HL-60 (cell line): ENCODE measurements around the gene DMAC2.
A peak's percentile ranks its signal among the peaks of the same experiment; 100 is the strongest.

ENCODE experiments used
- DNase-seq, 2 experiments: peaks; one replicate each; pipeline ENCODE4 v3.0.0-alpha.2; 2010 to 2020; ENCODE audit warnings: low read depth in 1 of 2, low spot score in 1 of 2
- H3K27ac ChIP-seq: fragments of 250-450 bp; sonication (Bioruptor Pico); replicated peaks from 2 replicates; pipeline ENCODE4 v1.5.1; 2020; ENCODE audit warnings: mild to moderate bottlenecking, moderate library complexity
- H3K27me3 ChIP-seq: fragments of 250-450 bp; sonication (Bioruptor Pico); 2 replicates; pipeline ENCODE4 v1.5.1; 2021; ENCODE audit warnings: mild to moderate bottlenecking, moderate library complexity; ENCODE audit not compliant: insufficient read depth, poor library complexity, severe bottlenecking
- H3K4me3 ChIP-seq: replicated peaks from 2 replicates; pipeline ENCODE4 v1.5.1; 2011; ENCODE audit warnings: mild to moderate bottlenecking, control low read depth, low read length; ENCODE audit not compliant: insufficient read depth
- GABPA ChIP-seq: IDR thresholded peaks from 2 replicates; pipeline ENCODE4 v1.6.1; 2012; ENCODE audit warnings: low read depth
- POLR2AphosphoS5 ChIP-seq: IDR thresholded peaks from 2 replicates; pipeline ENCODE4 v1.6.1; 2012; ENCODE audit warnings: low read depth
- REST ChIP-seq: IDR thresholded peaks from 2 replicates; pipeline ENCODE4 v1.6.1; 2012; ENCODE audit warnings: low read depth; ENCODE audit not compliant: insufficient replicate concordance
- SPI1 ChIP-seq: IDR thresholded peaks from 2 replicates; pipeline ENCODE4 v1.6.1; 2012; ENCODE audit warnings: low read depth, mild to moderate bottlenecking, borderline replicate concordance
- TF ChIP-seq, protein P1 (sequence below): IDR thresholded peaks from one replicate; pipeline ENCODE4 v1.5.1; 2011; ENCODE audit warnings: low read length, control low read depth, inconsistent platforms; ENCODE audit not compliant: insufficient read depth

DMAC2 gene

GRCh38 chr19:41422456-41422855 lies 17.3 kb downstream of the DMAC2 start:
- 0 out of 2 replicates have a peak, but pooled peaks have one; percentile 11 for TF ChIP-seq POLR2AphosphoS5
- no peak for TF ChIP-seq GABPA
- DNase-seq = no peak
- no peak overlapping the region for H3K4me3 ChIP-seq
- H3K27ac ChIP-seq = peak overlapping the region; percentile 98; the same call in 1 of the 2 replicates
- no peaks in the 10 kb centered on the region for H3K27me3 ChIP-seq

DNA sequence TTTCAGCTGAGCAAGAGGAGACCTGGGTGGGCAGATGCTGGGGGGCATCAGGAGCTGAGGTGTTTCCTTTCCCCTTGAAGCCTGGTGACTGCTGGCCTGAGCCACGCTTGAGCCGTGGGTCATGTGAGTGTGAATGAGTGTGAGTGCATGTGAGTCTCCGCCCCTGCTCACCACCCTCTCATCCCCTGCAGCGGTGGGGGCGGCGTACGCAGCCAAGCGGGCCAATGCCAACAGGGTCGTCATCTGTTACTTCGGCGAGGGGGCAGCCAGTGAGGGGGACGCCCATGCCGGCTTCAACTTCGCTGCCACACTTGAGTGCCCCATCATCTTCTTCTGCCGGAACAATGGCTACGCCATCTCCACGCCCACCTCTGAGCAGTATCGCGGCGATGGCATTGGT lies 17.7 kb downstream of the DMAC2 start:
- Histone ChIP-seq H3K27me3 (no peaks in the 10 kb centered on the region), H3K27ac (peak overlapping the region; percentile 98), H3K4me3 (no peak overlapping the region)
- DNase-seq = no peak
- no peak for TF ChIP-seq SPI1
- TF ChIP-seq, protein P1, sequence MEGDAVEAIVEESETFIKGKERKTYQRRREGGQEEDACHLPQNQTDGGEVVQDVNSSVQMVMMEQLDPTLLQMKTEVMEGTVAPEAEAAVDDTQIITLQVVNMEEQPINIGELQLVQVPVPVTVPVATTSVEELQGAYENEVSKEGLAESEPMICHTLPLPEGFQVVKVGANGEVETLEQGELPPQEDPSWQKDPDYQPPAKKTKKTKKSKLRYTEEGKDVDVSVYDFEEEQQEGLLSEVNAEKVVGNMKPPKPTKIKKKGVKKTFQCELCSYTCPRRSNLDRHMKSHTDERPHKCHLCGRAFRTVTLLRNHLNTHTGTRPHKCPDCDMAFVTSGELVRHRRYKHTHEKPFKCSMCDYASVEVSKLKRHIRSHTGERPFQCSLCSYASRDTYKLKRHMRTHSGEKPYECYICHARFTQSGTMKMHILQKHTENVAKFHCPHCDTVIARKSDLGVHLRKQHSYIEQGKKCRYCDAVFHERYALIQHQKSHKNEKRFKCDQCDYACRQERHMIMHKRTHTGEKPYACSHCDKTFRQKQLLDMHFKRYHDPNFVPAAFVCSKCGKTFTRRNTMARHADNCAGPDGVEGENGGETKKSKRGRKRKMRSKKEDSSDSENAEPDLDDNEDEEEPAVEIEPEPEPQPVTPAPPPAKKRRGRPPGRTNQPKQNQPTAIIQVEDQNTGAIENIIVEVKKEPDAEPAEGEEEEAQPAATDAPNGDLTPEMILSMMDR = no peak
- no peak for TF ChIP-seq GABPA
- TF ChIP-seq REST = no peak
- TF ChIP-seq POLR2AphosphoS5 = no peak

- peak overlapping the region; percentile 98 for H3K27ac ChIP-seq
- H3K27me3 ChIP-seq = no peaks in the 10 kb centered on the region
- no peak overlapping the region for H3K4me3 ChIP-seq
- DNase-seq = no peak
- no peak for TF ChIP-seq REST
- TF ChIP-seq SPI1 = no peak
- no peak; the same call in 1 of the 2 replicates for TF ChIP-seq POLR2AphosphoS5
- TF ChIP-seq GABPA = no peak
- TF ChIP-seq, protein P1 = no peak
These were observed 18.4 kb downstream of the DMAC2 start for GRCh38 chr19:41421314-41421713.

DNA sequence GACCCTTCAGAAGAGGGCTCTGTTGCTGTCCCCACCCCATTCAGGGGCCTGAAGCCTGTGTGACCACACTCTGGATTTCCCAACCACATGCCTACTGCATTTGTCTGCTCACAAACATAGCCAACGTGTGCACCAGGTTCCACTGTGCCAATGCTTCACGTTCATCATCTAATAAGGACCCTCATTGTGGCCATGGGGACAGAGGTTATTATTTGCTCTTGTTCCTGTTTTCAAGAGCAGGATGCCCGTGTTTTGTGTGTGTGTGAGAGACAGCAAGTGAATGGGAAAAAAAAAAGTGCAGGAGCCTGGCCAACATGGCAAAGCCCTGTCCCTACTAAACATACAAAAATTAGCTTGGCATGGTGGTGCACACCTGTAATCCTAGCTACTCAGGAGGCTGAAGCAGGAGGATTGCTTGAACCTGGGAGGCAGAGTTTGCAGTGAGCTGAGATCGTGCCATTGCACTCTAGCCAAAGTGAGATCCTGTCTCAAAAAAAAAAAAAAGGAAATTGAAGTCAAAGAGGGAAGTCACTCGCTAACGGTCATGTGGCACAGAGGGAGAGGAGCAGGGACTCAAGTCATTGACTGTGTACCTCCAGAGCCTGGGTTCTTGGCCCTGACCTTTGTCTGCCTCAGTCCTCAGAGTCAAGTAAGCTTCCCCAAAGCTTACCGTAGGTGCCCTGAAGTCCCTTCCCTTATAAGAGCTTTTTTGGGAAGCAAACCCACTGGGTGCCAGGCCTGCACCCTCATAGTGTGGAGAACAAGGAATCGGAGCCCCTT lies 19.4 kb downstream of the DMAC2 start:
- TF ChIP-seq GABPA (no peak), REST (no peak), POLR2AphosphoS5 (peak; percentile 48; the same call in 1 of the 2 replicates), SPI1 (peak; percentile 91)
- peak in 1 of 2 experiments; percentile 90 for DNase-seq
- no peak overlapping the region for H3K4me3 ChIP-seq
- H3K27me3 ChIP-seq = no peaks in the 10 kb centered on the region
- peak overlapping the region; percentile 98 for H3K27ac ChIP-seq
